Measurements from ENCODE around the gene CCDC192. TPM values are rescaled to one million over a fixed set of nuclear protein-coding genes. Genes with fewer than 3 reads are reported as not detected.
"Not testable (repeated sequence)": the region's sequence is repeated elsewhere in the genome, so short reads cannot be mapped to it uniquely, and the experiment has no call there.

CCDC192 gene
- total RNA-seq, 3 donors from 2014 or later = 1.3 TPM; not detected in 2

GRCh38 chr5:127776477-127776876, 73.3 kb downstream of the CCDC192 start:
- H3K27ac ChIP-seq = no peak overlapping the region
- intact Hi-C loops (cut with DNase I; ENCODE audit: low total_unique reads) = no loop called here
- DNase-seq (ENCODE audit: low spot score in 2 of 2) = no peak
- H3K4me1 ChIP-seq = no peaks in the 10 kb centered on the region
- H3K27me3 ChIP-seq = no peaks in the 10 kb centered on the region
- H3K4me3 ChIP-seq = no peak overlapping the region
- H3K36me3 ChIP-seq = no peaks in the 10 kb centered on the region
- no peak for TF ChIP-seq POLR2AphosphoS5 (IDR thresholded peaks at IDR 0.05)
- TF ChIP-seq CTCF (IDR thresholded peaks at IDR 0.05) = no peak
- TF ChIP-seq POLR2A (IDR thresholded peaks at IDR 0.05) = no peak
- H3K9me3 ChIP-seq = peaks cover 3 to 4% of the 10 kb centered on the region in 2 donors

DNA sequence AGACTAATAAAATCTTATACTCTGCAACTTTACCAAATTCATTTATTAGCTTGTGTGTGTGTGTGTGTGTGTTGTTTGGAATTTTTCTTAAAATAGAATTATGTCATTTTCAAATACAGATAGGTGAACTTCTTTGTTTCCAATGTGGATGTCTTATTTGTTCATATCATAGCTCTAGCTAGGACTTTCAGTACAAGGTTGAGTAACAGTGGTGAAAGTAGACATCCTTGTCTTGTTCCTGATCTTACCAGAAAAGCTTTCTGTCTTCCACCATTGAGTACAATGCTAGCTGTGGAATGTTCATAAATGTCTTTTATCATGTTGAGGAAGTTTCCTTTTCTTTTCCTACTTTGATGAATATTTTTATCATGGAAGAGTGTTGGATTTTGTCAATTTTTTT, 74.8 kb downstream of the CCDC192 start:
- Histone ChIP-seq H3K9me3 (peaks cover 3 to 4% of the 10 kb centered on the region in 2 donors), H3K27me3 (no peaks in the 10 kb centered on the region), H3K4me3 (no peak overlapping the region), H3K27ac (no peak overlapping the region), H3K36me3 (no peaks in the 10 kb centered on the region), H3K4me1 (no peaks in the 10 kb centered on the region)
- intact Hi-C loops (cut with DNase I; ENCODE audit: low total_unique reads) = no loop called here
- TF ChIP-seq POLR2A (IDR thresholded peaks at IDR 0.05) (no peak), POLR2AphosphoS5 (IDR thresholded peaks at IDR 0.05) (no peak), CTCF (IDR thresholded peaks at IDR 0.05) (no peak)
- DNase-seq (ENCODE audit: low spot score in 2 of 2) = no peak

- H3K27me3 ChIP-seq; H3K27ac ChIP-seq; H3K4me1 ChIP-seq; DNase-seq (ENCODE audit: low spot score in 2 of 2); H3K4me3 ChIP-seq; intact Hi-C loops (cut with DNase I; ENCODE audit: low total_unique reads); H3K9me3 ChIP-seq; H3K36me3 ChIP-seq: not testable (repeated sequence)
These were observed 79.3 kb downstream of the CCDC192 start for GRCh38 chr5:127782450-127782849.

- H3K9me3 ChIP-seq = no peaks in the 10 kb centered on the region
- H3K4me3 ChIP-seq = no peak overlapping the region
- no peaks in the 10 kb centered on the region for H3K27me3 ChIP-seq
- no peaks in the 10 kb centered on the region for H3K4me1 ChIP-seq
- no peaks in the 10 kb centered on the region for H3K36me3 ChIP-seq
- intact Hi-C loops (cut with DNase I; ENCODE audit: low total_unique reads) = no loop called here
- no peak for TF ChIP-seq POLR2AphosphoS5 (IDR thresholded peaks at IDR 0.05)
- no peak overlapping the region for H3K27ac ChIP-seq
- DNase-seq (ENCODE audit: low spot score in 2 of 2) = no peak
These were observed 82.1 kb downstream of the CCDC192 start for GRCh38 chr5:127785098-127785927.

DNA sequence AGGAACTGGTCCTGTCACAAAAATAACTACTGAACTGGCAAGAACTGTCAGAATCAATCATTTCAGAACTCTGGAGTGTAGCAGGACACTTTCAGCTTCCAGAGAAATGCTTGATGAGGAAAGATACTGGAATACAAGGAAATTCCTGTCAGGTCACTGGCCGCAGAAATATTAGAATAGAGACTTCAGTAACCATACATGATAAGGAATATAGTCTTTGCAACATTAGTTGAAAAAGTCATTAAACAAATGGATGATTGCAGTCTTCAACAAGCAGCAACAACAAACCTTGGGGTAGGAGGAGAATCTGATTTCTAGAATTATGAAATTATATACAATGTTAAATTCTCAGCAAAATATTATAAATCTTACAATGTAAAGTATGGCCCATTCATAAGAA, 88.2 kb downstream of the CCDC192 start:
- Histone ChIP-seq H3K27me3 (no peaks in the 10 kb centered on the region), H3K27ac (no peak overlapping the region), H3K36me3 (no peaks in the 10 kb centered on the region), H3K4me3 (no peak overlapping the region), H3K4me1 (no peaks in the 10 kb centered on the region), H3K9me3 (peaks cover 0 to 16% of the 10 kb centered on the region in 2 donors)
- no peak for TF ChIP-seq CTCF (IDR thresholded peaks at IDR 0.05)
- intact Hi-C loops (cut with DNase I; ENCODE audit: low total_unique reads) = no loop called here
- DNase-seq (ENCODE audit: low spot score in 2 of 2) = no peak

GRCh38 chr5:127791908-127792307, 88.7 kb downstream of the CCDC192 start:
- H3K9me3 ChIP-seq = peaks cover 0 to 16% of the 10 kb centered on the region in 2 donors
- H3K4me3 ChIP-seq; DNase-seq (ENCODE audit: low spot score in 2 of 2); H3K27ac ChIP-seq; intact Hi-C loops (cut with DNase I; ENCODE audit: low total_unique reads); H3K36me3 ChIP-seq; H3K4me1 ChIP-seq; H3K27me3 ChIP-seq: not testable (repeated sequence)
